Measurements from ENCODE around the gene SMARCD2. TPM values are rescaled to one million over a fixed set of nuclear protein-coding genes. Genes with fewer than 3 reads are reported as not detected.

SMARCD2 gene
- total and polyA plus RNA-seq, 2 of the 13 experiments (the other 11 are each of a cell fraction or from before 2014, with no cell fraction given): 122 to 150 TPM

GRCh38 chr17:63833741-63834373 is 8.6 kb downstream of the SMARCD2 start (continued):
- TF ChIP-seq SOX6 (IDR thresholded peaks at IDR 0.05) (no peak), SOX6 (CRISPR knock-in tag; IDR thresholded peaks at IDR 0.05) (no peak), SNAI1 (CRISPR knock-in tag; IDR thresholded peaks at IDR 0.05; ENCODE audit: borderline replicate concordance) (no peak), AHDC1 (CRISPR knock-in tag; IDR thresholded peaks at IDR 0.05; ENCODE audit: borderline replicate concordance) (no peak), SMAD3 (CRISPR knock-in tag; IDR thresholded peaks at IDR 0.05) (no peak), TCF12 (IDR thresholded peaks at IDR 0.05) (no peak), TCF12 (CRISPR knock-in tag; IDR thresholded peaks at IDR 0.05) (no peak), MLLT10 (CRISPR knock-in tag; IDR thresholded peaks at IDR 0.05) (no peak), SKIL (CRISPR knock-in tag; IDR thresholded peaks at IDR 0.05; ENCODE audit: borderline replicate concordance) (no peak), EZH2 (conservative IDR thresholded peaks at IDR 0.05; ENCODE audit: low read depth, low read length) (no peak), TFE3 (CRISPR knock-in tag; IDR thresholded peaks at IDR 0.05) (no peak)
- TF ChIP-seq, protein P1, sequence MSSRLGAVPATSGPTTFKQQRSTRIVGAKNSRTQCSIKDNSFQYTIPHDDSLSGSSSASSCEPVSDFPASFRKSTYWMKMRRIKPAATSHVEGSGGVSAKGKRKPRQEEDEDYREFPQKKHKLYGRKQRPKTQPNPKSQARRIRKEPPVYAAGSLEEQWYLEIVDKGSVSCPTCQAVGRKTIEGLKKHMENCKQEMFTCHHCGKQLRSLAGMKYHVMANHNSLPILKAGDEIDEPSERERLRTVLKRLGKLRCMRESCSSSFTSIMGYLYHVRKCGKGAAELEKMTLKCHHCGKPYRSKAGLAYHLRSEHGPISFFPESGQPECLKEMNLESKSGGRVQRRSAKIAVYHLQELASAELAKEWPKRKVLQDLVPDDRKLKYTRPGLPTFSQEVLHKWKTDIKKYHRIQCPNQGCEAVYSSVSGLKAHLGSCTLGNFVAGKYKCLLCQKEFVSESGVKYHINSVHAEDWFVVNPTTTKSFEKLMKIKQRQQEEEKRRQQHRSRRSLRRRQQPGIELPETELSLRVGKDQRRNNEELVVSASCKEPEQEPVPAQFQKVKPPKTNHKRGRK (CRISPR knock-in tag; IDR thresholded peaks at IDR 0.05): no peak
- TF ChIP-seq, protein P2, sequence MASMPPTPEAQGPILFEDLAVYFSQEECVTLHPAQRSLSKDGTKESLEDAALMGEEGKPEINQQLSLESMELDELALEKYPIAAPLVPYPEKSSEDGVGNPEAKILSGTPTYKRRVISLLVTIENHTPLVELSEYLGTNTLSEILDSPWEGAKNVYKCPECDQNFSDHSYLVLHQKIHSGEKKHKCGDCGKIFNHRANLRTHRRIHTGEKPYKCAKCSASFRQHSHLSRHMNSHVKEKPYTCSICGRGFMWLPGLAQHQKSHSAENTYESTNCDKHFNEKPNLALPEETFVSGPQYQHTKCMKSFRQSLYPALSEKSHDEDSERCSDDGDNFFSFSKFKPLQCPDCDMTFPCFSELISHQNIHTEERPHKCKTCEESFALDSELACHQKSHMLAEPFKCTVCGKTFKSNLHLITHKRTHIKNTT (CRISPR knock-in tag; IDR thresholded peaks at IDR 0.05): no peak
- TF ChIP-seq, protein P3, sequence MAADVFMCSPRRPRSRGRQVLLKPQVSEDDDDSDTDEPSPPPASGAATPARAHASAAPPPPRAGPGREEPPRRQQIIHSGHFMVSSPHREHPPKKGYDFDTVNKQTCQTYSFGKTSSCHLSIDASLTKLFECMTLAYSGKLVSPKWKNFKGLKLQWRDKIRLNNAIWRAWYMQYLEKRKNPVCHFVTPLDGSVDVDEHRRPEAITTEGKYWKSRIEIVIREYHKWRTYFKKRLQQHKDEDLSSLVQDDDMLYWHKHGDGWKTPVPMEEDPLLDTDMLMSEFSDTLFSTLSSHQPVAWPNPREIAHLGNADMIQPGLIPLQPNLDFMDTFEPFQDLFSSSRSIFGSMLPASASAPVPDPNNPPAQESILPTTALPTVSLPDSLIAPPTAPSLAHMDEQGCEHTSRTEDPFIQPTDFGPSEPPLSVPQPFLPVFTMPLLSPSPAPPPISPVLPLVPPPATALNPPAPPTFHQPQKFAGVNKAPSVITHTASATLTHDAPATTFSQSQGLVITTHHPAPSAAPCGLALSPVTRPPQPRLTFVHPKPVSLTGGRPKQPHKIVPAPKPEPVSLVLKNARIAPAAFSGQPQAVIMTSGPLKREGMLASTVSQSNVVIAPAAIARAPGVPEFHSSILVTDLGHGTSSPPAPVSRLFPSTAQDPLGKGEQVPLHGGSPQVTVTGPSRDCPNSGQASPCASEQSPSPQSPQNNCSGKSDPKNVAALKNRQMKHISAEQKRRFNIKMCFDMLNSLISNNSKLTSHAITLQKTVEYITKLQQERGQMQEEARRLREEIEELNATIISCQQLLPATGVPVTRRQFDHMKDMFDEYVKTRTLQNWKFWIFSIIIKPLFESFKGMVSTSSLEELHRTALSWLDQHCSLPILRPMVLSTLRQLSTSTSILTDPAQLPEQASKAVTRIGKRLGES (CRISPR knock-in tag; IDR thresholded peaks at IDR 0.05; ENCODE audit: borderline replicate concordance): no peak
